ENCODE measurements around the gene PIK3AP1.

- TF ChIP-seq, protein P1, sequence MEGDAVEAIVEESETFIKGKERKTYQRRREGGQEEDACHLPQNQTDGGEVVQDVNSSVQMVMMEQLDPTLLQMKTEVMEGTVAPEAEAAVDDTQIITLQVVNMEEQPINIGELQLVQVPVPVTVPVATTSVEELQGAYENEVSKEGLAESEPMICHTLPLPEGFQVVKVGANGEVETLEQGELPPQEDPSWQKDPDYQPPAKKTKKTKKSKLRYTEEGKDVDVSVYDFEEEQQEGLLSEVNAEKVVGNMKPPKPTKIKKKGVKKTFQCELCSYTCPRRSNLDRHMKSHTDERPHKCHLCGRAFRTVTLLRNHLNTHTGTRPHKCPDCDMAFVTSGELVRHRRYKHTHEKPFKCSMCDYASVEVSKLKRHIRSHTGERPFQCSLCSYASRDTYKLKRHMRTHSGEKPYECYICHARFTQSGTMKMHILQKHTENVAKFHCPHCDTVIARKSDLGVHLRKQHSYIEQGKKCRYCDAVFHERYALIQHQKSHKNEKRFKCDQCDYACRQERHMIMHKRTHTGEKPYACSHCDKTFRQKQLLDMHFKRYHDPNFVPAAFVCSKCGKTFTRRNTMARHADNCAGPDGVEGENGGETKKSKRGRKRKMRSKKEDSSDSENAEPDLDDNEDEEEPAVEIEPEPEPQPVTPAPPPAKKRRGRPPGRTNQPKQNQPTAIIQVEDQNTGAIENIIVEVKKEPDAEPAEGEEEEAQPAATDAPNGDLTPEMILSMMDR (IDR thresholded peaks at IDR 0.05) = no peak
- TF ChIP-seq POLR2A (IDR thresholded peaks at IDR 0.05) = no peak
These were observed 37.2 kb downstream of the PIK3AP1 start for GRCh38 chr10:96683065-96683464.
